Measurements from ENCODE around the gene COL6A3.
"Not testable (repeated sequence)": the region's sequence is repeated elsewhere in the genome, so short reads cannot be mapped to it uniquely, and the experiment has no call there.

Gene COL6A3

GRCh38 chr2:237380768-237381167 lies 33.2 kb downstream of the COL6A3 start:
- no peak for DNase-seq

- DNase-seq, result no peak
These were observed 34.3 kb downstream of the COL6A3 start for GRCh38 chr2:237379636-237380035.

DNA sequence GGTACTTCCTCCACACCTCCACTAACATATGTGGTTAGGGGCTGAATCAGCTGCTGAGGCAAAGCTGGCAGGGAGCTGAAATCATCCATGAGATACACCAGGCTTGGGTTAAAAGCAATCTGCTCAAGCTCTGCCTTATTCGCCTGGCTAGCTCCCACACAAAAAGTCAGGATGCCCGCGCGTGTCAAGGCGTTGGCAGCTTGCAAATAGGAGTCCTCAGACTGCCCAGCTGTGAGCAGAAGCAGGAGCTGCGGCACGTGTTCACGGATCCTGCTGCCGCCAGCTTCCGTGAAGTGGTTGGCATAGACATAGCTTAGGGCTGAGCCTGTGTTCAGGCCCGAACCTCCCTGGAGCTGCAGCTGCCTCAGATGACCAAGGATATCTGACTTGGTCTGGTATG lies 35.3 kb downstream of the COL6A3 start:
- no peak for DNase-seq

DNA sequence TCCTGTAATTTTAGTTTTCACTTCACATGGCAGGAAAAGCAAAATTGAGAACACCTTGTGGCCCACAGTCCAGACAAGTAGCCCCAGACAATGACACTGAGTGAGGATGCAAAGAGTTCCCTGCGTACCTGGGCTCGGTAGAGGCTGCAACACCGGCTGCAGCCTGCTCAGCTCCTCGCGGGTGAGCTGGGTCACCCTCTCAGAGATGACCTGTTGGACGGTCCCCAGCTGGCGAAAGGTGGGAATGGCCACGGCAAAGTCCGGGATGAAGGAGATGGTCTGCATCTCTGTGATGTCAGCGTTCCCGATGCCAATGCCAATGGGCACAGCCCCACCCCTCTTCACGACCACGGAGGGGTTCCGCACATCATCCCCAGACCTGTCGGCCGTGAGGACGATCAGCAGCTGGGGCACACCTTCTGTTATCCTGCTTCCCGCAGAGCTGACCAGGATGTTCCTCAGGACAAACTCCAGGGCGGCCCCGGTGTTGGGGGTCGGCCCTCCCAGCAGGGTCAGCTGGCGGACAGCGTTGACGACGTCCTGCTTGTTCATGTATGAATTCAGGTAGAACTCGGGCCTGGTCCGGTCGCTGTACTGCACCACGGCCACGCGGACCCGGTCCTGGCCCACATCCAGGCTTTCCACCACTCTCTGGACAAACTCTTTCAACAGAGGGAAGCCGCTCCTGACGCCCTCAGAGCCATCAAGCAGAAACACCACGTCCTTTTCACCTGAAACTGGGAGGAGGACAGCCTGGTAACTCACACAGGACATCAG lies 39.5 kb downstream of the COL6A3 start:
- no peak for DNase-seq

DNA sequence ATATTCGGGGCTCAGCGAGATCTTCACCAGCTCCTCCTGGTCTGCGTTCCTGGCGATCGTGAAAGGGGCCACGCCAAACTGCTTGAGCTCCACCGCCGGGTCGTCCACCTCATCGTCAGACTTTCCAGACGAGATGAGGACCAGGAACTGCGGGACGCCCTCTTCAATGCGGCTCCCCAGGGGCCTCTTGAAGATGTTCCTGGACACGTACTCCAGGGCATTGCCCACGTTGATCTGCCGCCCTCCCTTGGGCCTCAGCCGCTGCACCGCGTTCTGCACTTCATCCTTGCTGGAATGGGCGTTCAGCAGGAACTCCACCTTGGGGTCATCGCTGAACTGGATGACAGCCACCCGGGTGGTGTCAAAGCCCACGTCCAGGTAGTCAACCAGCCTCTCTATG lies 42.1 kb downstream of the COL6A3 start:
- no peak for DNase-seq

DNA sequence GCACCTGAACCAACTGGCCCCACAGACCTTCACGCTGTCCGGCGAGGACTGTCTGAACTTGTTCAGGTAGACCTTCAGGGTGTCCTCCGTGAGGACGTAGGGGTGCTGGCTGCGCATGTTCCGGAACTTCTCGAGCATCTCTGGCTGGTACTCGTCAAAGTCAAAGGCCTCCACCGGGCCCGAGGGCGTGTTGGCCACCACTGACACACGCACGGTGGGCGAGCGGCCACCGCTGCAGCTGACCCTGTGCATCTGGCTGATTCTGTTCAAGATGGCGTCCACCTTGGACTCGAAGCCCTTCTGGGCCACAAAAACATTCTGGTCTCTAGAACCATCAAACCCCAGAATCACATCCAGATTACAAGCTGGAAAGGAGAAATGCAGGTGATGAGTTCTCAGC lies 48.3 kb downstream of the COL6A3 start:
- no peak for DNase-seq

DNA sequence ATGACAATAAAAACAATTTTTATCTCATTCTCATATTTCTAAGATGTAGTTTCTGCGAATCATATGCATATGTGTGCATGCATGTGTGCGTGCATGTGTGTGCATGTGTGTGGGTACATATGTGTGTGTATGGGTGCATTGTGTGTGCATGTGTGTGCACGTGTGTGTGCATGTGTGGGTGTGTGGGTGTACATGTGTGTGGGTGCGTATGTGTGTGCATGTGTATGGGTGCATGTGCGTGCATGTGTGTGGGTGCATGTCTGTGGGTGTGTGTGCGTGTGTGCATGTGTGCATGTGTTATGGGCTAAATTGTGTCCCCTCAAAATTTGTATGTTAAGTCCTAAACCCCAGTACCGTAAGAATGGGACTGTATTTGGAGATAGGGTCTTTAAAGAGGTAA lies 49.3 kb downstream of the COL6A3 start:
- no peak for DNase-seq

GRCh38 chr2:237361194-237362004 lies 52.6 kb downstream of the COL6A3 start:
- no peak for DNase-seq

- no peak for DNase-seq
These were observed 53.8 kb downstream of the COL6A3 start for GRCh38 chr2:237359894-237360780.

- DNase-seq, result no peak
These were observed 54.5 kb downstream of the COL6A3 start for GRCh38 chr2:237359518-237359840.

DNA sequence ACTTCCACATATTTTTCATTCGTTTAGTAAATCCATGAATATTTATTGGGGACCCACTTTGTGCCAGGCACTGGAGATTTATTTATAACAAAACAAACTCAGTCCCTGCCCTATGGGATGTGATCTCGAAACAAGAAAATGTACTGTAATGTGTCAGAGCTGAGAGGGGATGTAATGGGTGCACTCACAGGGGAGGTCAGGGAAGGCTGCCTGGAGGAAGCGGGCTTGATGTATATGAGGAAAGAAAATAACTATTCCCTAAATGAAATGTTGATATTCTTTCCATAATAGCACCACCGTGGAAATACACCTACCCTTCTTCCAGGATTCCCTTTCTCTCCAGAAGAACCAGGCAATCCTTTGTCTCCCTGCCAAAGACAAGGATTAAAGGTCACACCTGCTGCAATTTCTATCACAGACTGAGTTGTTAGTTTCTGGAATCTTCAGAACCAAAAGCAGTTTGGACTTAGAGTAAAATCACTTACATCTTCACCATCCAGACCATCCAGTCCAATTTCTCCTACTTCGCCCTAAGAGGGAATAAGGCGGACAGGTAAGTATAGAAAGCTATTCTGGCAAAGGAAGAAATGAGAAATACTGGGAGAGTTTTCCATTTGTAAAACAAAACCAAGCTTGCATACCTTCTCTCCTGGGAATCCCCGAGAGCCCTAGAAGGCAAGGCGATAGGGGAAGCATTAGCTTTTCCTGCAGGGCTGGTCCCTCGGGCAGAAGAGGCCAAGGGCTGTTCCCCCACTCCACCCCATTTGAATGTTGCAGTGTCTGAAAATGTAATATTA lies 55.0 kb downstream of the COL6A3 start:
- DNase-seq, result no peak

GRCh38 chr2:237355701-237356100 lies 58.3 kb downstream of the COL6A3 start:
- no peak for DNase-seq

DNA sequence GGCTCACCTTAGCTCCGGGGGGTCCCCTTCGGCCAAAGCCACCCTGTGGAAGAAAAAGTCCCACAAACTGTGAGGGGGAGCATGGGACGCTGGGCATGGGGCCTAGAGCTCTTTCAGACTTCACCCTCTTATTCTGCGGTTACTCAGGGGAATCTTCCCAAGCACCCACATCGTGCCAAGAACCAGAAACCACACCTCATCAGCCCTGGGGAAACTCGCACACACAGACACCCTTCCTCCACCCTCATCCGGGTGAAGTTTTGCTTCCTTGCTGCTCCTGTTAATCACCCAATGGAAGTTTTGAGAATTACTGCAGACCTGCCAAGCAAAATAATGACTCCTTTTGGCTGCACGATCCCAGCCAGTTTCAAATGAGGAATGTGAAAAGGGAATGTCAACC lies 59.1 kb downstream of the COL6A3 start:
- DNase-seq, result no peak

GRCh38 chr2:237354172-237354571 lies 59.8 kb downstream of the COL6A3 start:
- not testable (repeated sequence) for DNase-seq

DNA sequence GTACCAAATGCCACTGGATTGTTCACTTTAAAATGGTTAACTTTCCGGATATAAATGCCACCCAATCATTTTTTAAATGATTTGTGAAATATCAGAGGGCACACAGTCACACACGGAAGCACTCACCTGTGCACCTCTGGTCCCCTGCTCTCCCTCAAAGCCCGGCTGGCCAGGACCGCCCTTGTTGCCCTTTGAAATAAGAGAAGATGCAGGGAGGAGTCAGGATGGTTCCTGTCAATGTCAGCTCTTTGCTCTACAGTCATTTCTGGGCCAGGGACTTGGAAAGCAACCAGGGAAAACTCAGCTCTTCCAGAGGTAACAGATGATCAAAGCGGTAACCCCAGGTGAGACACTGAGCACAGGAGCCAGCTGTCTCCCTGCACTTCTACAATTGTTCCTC lies 60.7 kb downstream of the COL6A3 start:
- DNase-seq, result no peak

- DNase-seq, result no peak
These were observed 61.6 kb downstream of the COL6A3 start for GRCh38 chr2:237352279-237352845.

- DNase-seq, result no peak
These were observed 62.2 kb downstream of the COL6A3 start for GRCh38 chr2:237351796-237352195.

DNA sequence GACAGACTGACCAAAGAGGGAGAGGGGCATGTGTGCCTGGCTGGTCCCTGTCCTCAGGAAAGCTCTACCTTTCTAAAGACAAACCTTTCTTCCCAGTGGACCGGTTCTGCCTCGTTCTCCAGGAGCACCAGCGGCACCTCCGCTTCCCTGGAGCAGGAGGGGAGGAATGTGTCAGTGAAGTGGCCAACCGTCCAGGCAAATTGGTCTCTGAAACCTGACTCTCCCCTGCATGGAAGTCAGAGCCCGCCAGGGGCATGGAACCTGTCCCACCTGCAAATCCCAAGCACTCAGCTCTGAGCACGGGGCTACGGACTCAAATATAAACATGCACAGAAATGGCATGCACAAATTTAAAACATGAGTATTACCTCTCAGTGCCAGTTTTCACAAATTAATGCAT lies 62.9 kb downstream of the COL6A3 start:
- DNase-seq, result no peak

- no peak for DNase-seq
These were observed 63.4 kb downstream of the COL6A3 start for GRCh38 chr2:237350597-237350996.

GRCh38 chr2:237350070-237350469 lies 63.9 kb downstream of the COL6A3 start:
- DNase-seq, result no peak

- no peak for DNase-seq
These were observed 65.6 kb downstream of the COL6A3 start for GRCh38 chr2:237348281-237348865.

All from NCI-H187 (cell line).